ENCODE data around the gene KCP. TPM values are rescaled to one million over a fixed set of nuclear protein-coding genes. Genes with fewer than 3 reads are reported as not detected.

KCP gene
- total and polyA plus RNA-seq, 2 experiments from 2014 or later, result 0.76 to 1.1 TPM

DNA sequence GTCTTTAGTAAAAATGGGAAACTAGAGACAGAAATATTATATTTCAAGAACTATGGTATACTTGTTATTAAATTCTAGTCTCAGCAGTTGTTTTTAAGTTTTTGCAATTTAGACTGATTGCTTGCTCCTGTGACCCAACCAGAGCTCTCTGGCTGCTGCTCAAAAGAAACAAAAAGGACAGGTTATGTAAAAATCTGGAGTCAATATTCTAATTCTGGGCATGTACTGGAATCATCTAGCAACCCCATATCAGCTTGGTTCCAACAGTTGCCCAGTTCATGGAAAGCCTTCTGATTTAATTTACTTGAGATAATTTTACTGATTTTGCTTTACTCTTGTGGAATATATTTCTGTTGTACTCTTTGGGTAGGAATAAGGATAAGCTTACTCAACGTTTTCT is 10.3 kb downstream of the KCP start:
- Histone ChIP-seq H3K27ac (ENCODE audit: low read depth) (no peak overlapping the region), H2AFZ (no peak overlapping the region), H3K27me3 (ENCODE audit: insufficient read depth) (no peaks in the 10 kb centered on the region), H3K4me3 (no peak overlapping the region), H3K9me2 (ENCODE audit: insufficient read depth) (0 out of 2 replicates have a peak, but pooled peaks cover 5% of the 10 kb centered on the region), H3K79me2 (replicated peaks; ENCODE audit: insufficient read depth) (no peaks in the 10 kb centered on the region), H3K36me3 (ENCODE audit: insufficient read depth) (0 out of 2 replicates have a peak, but pooled peaks cover 7% of the 10 kb centered on the region), H3K4me1 (ENCODE audit: insufficient read depth) (no peaks in the 10 kb centered on the region), H3F3A (replicated peaks; ENCODE audit: low read depth) (no peaks in the 10 kb centered on the region), H4K20me1 (replicated peaks; ENCODE audit: insufficient read depth) (no peaks in the 10 kb centered on the region), H3K4me2 (no peak overlapping the region)
- no peak for TF ChIP-seq NANOG (IDR thresholded peaks at IDR 0.05; ENCODE audit: borderline replicate concordance)
- TF ChIP-seq POLR2AphosphoS5 (IDR thresholded peaks at IDR 0.05; ENCODE audit: low read depth), result no peak
- TF ChIP-seq, protein P1, sequence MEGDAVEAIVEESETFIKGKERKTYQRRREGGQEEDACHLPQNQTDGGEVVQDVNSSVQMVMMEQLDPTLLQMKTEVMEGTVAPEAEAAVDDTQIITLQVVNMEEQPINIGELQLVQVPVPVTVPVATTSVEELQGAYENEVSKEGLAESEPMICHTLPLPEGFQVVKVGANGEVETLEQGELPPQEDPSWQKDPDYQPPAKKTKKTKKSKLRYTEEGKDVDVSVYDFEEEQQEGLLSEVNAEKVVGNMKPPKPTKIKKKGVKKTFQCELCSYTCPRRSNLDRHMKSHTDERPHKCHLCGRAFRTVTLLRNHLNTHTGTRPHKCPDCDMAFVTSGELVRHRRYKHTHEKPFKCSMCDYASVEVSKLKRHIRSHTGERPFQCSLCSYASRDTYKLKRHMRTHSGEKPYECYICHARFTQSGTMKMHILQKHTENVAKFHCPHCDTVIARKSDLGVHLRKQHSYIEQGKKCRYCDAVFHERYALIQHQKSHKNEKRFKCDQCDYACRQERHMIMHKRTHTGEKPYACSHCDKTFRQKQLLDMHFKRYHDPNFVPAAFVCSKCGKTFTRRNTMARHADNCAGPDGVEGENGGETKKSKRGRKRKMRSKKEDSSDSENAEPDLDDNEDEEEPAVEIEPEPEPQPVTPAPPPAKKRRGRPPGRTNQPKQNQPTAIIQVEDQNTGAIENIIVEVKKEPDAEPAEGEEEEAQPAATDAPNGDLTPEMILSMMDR (conservative IDR thresholded peaks at IDR 0.05; ENCODE audit: low read depth in 2 of 2), result no peak
- TF ChIP-seq STAT1 (IDR thresholded peaks at IDR 0.05; ENCODE audit: unreplicated experiment), result no peak
- TF ChIP-seq, protein P2, sequence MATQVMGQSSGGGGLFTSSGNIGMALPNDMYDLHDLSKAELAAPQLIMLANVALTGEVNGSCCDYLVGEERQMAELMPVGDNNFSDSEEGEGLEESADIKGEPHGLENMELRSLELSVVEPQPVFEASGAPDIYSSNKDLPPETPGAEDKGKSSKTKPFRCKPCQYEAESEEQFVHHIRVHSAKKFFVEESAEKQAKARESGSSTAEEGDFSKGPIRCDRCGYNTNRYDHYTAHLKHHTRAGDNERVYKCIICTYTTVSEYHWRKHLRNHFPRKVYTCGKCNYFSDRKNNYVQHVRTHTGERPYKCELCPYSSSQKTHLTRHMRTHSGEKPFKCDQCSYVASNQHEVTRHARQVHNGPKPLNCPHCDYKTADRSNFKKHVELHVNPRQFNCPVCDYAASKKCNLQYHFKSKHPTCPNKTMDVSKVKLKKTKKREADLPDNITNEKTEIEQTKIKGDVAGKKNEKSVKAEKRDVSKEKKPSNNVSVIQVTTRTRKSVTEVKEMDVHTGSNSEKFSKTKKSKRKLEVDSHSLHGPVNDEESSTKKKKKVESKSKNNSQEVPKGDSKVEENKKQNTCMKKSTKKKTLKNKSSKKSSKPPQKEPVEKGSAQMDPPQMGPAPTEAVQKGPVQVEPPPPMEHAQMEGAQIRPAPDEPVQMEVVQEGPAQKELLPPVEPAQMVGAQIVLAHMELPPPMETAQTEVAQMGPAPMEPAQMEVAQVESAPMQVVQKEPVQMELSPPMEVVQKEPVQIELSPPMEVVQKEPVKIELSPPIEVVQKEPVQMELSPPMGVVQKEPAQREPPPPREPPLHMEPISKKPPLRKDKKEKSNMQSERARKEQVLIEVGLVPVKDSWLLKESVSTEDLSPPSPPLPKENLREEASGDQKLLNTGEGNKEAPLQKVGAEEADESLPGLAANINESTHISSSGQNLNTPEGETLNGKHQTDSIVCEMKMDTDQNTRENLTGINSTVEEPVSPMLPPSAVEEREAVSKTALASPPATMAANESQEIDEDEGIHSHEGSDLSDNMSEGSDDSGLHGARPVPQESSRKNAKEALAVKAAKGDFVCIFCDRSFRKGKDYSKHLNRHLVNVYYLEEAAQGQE (IDR thresholded peaks at IDR 0.05; ENCODE audit: unreplicated experiment), result no peak
- no peak for TF ChIP-seq JUNB (IDR thresholded peaks at IDR 0.05; ENCODE audit: unreplicated experiment)
- TF ChIP-seq EZH2 (IDR thresholded peaks at IDR 0.05; ENCODE audit: low read depth, unreplicated experiment), result no peak
- TF ChIP-seq EZH2phosphoT487 (IDR thresholded peaks at IDR 0.05; ENCODE audit: unreplicated experiment), result no peak
- TF ChIP-seq ZNF331 (CRISPR knock-in tag; IDR thresholded peaks at IDR 0.05; ENCODE audit: low read depth), result no peak
- TF ChIP-seq, protein P3, sequence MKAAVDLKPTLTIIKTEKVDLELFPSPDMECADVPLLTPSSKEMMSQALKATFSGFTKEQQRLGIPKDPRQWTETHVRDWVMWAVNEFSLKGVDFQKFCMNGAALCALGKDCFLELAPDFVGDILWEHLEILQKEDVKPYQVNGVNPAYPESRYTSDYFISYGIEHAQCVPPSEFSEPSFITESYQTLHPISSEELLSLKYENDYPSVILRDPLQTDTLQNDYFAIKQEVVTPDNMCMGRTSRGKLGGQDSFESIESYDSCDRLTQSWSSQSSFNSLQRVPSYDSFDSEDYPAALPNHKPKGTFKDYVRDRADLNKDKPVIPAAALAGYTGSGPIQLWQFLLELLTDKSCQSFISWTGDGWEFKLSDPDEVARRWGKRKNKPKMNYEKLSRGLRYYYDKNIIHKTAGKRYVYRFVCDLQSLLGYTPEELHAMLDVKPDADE (IDR thresholded peaks at IDR 0.05), result no peak
- TF ChIP-seq, protein P4, sequence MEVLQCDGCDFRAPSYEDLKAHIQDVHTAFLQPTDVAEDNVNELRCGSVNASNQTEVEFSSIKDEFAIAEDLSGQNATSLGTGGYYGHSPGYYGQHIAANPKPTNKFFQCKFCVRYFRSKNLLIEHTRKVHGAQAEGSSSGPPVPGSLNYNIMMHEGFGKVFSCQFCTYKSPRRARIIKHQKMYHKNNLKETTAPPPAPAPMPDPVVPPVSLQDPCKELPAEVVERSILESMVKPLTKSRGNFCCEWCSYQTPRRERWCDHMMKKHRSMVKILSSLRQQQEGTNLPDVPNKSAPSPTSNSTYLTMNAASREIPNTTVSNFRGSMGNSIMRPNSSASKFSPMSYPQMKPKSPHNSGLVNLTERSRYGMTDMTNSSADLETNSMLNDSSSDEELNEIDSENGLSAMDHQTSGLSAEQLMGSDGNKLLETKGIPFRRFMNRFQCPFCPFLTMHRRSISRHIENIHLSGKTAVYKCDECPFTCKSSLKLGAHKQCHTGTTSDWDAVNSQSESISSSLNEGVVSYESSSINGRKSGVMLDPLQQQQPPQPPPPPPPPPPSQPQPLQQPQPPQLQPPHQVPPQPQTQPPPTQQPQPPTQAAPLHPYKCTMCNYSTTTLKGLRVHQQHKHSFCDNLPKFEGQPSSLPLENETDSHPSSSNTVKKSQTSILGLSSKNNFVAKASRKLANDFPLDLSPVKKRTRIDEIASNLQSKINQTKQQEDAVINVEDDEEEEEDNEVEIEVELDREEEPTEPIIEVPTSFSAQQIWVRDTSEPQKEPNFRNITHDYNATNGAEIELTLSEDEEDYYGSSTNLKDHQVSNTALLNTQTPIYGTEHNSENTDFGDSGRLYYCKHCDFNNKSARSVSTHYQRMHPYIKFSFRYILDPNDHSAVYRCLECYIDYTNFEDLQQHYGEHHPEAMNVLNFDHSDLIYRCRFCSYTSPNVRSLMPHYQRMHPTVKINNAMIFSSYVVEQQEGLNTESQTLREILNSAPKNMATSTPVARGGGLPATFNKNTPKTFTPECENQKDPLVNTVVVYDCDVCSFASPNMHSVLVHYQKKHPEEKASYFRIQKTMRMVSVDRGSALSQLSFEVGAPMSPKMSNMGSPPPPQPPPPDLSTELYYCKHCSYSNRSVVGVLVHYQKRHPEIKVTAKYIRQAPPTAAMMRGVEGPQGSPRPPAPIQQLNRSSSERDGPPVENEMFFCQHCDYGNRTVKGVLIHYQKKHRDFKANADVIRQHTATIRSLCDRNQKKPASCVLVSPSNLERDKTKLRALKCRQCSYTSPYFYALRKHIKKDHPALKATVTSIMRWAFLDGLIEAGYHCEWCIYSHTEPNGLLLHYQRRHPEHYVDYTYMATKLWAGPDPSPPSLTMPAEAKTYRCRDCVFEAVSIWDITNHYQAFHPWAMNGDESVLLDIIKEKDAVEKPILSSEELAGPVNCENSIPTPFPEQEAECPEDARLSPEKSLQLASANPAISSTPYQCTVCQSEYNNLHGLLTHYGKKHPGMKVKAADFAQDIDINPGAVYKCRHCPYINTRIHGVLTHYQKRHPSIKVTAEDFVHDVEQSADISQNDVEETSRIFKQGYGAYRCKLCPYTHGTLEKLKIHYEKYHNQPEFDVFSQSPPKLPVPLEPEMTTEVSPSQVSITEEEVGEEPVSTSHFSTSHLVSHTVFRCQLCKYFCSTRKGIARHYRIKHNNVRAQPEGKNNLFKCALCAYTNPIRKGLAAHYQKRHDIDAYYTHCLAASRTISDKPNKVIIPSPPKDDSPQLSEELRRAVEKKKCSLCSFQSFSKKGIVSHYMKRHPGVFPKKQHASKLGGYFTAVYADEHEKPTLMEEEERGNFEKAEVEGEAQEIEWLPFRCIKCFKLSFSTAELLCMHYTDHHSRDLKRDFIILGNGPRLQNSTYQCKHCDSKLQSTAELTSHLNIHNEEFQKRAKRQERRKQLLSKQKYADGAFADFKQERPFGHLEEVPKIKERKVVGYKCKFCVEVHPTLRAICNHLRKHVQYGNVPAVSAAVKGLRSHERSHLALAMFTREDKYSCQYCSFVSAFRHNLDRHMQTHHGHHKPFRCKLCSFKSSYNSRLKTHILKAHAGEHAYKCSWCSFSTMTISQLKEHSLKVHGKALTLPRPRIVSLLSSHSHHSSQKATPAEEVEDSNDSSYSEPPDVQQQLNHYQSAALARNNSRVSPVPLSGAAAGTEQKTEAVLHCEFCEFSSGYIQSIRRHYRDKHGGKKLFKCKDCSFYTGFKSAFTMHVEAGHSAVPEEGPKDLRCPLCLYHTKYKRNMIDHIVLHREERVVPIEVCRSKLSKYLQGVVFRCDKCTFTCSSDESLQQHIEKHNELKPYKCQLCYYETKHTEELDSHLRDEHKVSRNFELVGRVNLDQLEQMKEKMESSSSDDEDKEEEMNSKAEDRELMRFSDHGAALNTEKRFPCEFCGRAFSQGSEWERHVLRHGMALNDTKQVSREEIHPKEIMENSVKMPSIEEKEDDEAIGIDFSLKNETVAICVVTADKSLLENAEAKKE (CRISPR knock-in tag; IDR thresholded peaks at IDR 0.05), result no peak
- no peak for TF ChIP-seq ZNF114 (CRISPR knock-in tag; IDR thresholded peaks at IDR 0.05)
- TF ChIP-seq CREB1 (CRISPR knock-in tag; IDR thresholded peaks at IDR 0.05; ENCODE audit: low read depth), result no peak
- no peak overlapping the region for H3K27ac Mint-ChIP-seq
- H3K36me3 Mint-ChIP-seq (ENCODE audit: low read depth), result peaks cover 4% of the 10 kb centered on the region
- no peak for DNase-seq (ENCODE audit: low spot score)
- peaks cover 13% of the 10 kb centered on the region; the same call in 2 of the 3 replicates for H3K9me3 Mint-ChIP-seq
- peaks cover 5% of the 10 kb centered on the region for H3K27me3 Mint-ChIP-seq (ENCODE audit: insufficient read depth, low read depth, poor library complexity)
- H3K4me1 Mint-ChIP-seq, result peaks cover 3% of the 10 kb centered on the region; the same call in 2 of the 3 replicates
- no peak overlapping the region for H3K4me3 Mint-ChIP-seq
- ATAC-seq, result no peak
